Activated naive CD4-positive, alpha-beta T cell treated with anti-CD3 and anti-CD28 coated beads, Interleukin-2, amount 50 U/mL, for 72 hours (primary cell): ENCODE results near the gene CERS5. TPM values are rescaled to one million over a fixed set of nuclear protein-coding genes. Genes with fewer than 3 reads are reported as not detected.
"Not testable (repeated sequence)": the region's sequence is repeated elsewhere in the genome, so short reads cannot be mapped to it uniquely, and the experiment has no call there.

Experiments
- ATAC-seq, 2 donors: fragments of 150-1000 bp; cut with Tn5 transposase; 2 replicates each; pipeline ENCODE4 v1.10.0; 2021; ENCODE audit warnings: mild to moderate bottlenecking in 2 of 2, moderate library complexity in 2 of 2
- DNase-seq, 2 donors: peaks; one replicate each; pipeline ENCODE4 v3.0.0; 2021 to 2022; ENCODE audit warnings: low spot score in 2 of 2
- H3K27ac Mint-ChIP-seq, 2 donors: one replicate each; pipeline ENCODE4 v1.8.0; 2022; ENCODE audit warnings: mild to moderate bottlenecking in 2 of 2, mixed read lengths in 2 of 2
- H3K36me3 Mint-ChIP-seq, 2 donors: one replicate each; pipeline ENCODE4 v1.8.0; 2022; ENCODE audit warnings: mixed read lengths in 2 of 2
- H3K9me3 Mint-ChIP-seq, 2 donors: one replicate each; pipeline ENCODE4 v1.8.0; 2022; ENCODE audit warnings: mixed read lengths in 2 of 2
- total RNA-seq, 2 donors: library from RNA; stranded (reverse); gene quantifications; one replicate each; pipeline ENCODE4 v1.2.3, GENCODE V29; 2022

CERS5 gene
- total RNA-seq, 2 donors from 2014 or later, result 50.1 to 71.1 TPM

DNA sequence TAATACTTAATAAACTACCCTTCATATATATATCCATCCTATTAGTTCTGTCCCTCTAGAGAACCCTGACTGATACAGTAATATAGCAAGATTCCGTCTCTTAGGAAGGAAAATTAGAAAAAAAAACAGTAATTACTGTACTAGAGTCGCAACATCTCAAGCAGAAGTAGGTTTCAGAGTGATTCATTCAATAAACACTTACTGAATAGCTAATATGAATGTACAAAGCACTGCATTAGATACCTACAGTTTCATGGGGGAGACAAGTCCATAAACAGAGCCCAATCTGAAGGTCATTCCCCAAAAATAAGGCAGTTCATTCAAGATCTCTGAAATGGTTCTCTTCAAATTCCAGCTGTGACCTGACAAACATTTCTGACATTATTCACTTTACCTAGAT, 9.9 kb downstream of the CERS5 start:
- DNase-seq, result no peak
- Mint-ChIP-seq H3K9me3 (no peaks in the 10 kb centered on the region), H3K27ac (no peak overlapping the region), H3K36me3 (no peaks in the 10 kb centered on the region)
- ATAC-seq, result peak in 1 of 2 donors; percentile 84

GRCh38 chr12:50156641-50157040, 10.5 kb downstream of the CERS5 start:
- Mint-ChIP-seq H3K27ac (no peak overlapping the region), H3K36me3 (no peaks in the 10 kb centered on the region), H3K9me3 (no peaks in the 10 kb centered on the region)
- DNase-seq (no peak), ATAC-seq (peak in 1 of 2 donors; percentile 11)

- not testable (repeated sequence) for H3K36me3 Mint-ChIP-seq, ATAC-seq, H3K27ac Mint-ChIP-seq, DNase-seq, H3K9me3 Mint-ChIP-seq
Observed at GRCh38 chr12:50154947-50155346, 12.2 kb downstream of the CERS5 start.

DNA sequence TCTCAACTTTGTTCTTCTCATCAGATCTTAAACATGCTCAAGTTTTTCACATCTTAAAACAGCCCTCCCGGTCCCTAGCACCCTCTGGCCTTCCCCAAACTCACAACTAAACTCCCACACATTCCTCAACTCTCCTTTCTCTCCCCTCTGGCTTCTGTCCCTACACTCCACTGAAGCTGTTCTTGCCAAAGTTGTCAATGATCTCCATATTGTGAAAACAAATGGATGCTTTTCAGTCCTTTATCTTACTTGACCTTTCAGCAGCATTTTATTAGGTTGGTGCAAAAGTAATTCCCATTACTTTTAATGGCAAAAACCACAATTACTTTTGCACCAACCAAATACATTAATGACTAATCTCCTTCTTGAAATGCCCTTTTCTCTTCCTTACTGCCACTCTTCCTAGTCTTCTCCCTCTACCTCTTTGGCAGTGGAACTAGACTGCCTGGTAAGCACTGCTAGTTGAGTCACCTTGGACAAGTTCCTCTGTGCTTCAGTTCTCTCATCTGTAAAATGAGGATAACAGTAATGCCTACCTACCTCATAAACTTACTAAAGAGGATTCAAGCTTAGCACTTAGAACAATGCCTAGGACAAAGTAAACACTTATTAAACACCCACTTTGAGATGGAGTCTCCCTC, 16.0 kb downstream of the CERS5 start:
- peak overlapping the region; percentile 14 to 45 for H3K27ac Mint-ChIP-seq
- ATAC-seq (no peak), DNase-seq (no peak)
- no peaks in the 10 kb centered on the region for H3K9me3 Mint-ChIP-seq
- no peaks in the 10 kb centered on the region for H3K36me3 Mint-ChIP-seq

DNA sequence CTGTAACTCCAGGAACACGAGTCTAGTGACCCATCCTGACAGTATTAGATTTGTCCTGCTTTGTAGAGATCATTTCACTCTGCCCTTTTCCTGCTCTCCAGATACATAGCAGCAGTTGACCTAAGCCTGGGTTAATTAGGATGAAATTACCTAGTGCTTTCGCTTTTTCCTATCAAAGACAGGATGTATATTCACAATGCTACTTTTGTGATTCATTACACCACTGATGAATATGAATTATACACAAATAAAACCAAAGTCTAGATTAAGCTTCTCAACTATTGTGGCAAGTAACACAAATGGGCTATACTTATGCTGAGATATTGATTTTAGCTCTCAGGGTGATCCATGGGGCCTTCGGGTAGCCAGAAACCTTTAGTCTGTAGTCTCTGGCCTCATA, 17.9 kb downstream of the CERS5 start:
- Mint-ChIP-seq H3K9me3 (no peaks in the 10 kb centered on the region), H3K27ac (peak overlapping the region; percentile 48 to 59)

GRCh38 chr12:50148011-50148410, 19.2 kb downstream of the CERS5 start:
- not testable (repeated sequence) for H3K27ac Mint-ChIP-seq, ATAC-seq, H3K36me3 Mint-ChIP-seq

More for the DNA sequence above, 17.9 kb downstream of the CERS5 start:
- no peaks in the 10 kb centered on the region for H3K36me3 Mint-ChIP-seq
- DNase-seq, result no peak
- peak; percentile 44 to 81 for ATAC-seq

DNA sequence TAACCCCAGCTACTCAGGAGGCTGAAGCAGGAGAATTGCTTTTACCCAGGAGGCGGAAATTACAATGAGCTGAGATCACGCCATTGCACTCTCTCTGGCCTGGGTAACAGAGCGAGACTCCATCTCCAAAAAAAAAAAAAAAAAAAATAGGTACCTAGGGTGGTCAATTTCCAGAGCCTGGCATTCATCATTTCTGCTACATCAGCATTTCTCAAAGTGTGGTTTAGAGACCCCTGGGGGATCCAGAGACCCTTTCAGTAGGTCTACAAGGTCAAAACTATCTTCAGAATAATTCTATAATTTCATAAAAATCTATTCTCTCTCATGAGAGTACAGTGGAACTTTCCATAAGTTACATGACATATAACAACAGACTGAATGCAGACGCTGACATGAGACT, 19.9 kb downstream of the CERS5 start:
- no peaks in the 10 kb centered on the region for H3K36me3 Mint-ChIP-seq
- ATAC-seq (no peak), DNase-seq (no peak)
- H3K9me3 Mint-ChIP-seq, result no peaks in the 10 kb centered on the region
- no peak overlapping the region for H3K27ac Mint-ChIP-seq

More at GRCh38 chr12:50148011-50148410, 19.2 kb downstream of the CERS5 start:
- not testable (repeated sequence) for H3K9me3 Mint-ChIP-seq, DNase-seq

- no peak for ATAC-seq
- Mint-ChIP-seq H3K27ac (no peak overlapping the region), H3K36me3 (peaks cover 4 to 7% of the 10 kb centered on the region in 2 donors), H3K9me3 (no peaks in the 10 kb centered on the region)
- DNase-seq, result no peak
Observed at GRCh38 chr12:50145439-50145838, 21.7 kb downstream of the CERS5 start.

GRCh38 chr12:50142993-50143392, 24.2 kb downstream of the CERS5 start:
- ATAC-seq (no peak), DNase-seq (no peak)
- Mint-ChIP-seq H3K36me3 (peaks cover 4 to 7% of the 10 kb centered on the region in 2 donors), H3K27ac (no peak overlapping the region), H3K9me3 (no peaks in the 10 kb centered on the region)

- Mint-ChIP-seq H3K9me3 (no peaks in the 10 kb centered on the region), H3K27ac (peak overlapping the region; percentile 34 to 84), H3K36me3 (peaks cover 6 to 9% of the 10 kb centered on the region in 2 donors)
- DNase-seq, result no peak
- ATAC-seq, result peak; percentile 68 to 76
Observed at GRCh38 chr12:50132505-50133135, 34.5 kb downstream of the CERS5 start.

DNA sequence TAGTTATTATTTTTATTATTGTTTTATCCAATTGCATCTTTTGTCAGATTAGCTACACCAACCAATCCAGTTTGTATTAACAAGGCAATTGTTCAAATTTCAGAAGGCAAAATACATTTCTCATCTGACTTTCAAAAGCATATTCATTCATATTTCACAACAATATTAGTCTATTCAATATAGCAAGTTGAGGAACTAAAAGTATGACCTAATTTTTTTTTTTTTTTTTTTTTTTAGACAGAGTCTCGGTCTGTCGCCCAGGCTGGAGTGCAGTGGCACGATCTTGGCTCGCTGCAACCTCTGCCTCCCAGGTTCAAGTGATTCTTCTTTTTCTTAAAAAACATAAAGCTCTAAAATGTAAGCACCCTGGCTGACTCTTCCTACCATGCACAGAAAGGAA, 37.9 kb downstream of the CERS5 start:
- peaks cover 6 to 9% of the 10 kb centered on the region in 2 donors for H3K36me3 Mint-ChIP-seq
- no peaks in the 10 kb centered on the region for H3K9me3 Mint-ChIP-seq
- peak overlapping the region in 1 of 2 donors; percentile 73 for H3K27ac Mint-ChIP-seq
- no peak for ATAC-seq
- no peak for DNase-seq

GRCh38 chr12:50127546-50127945, 39.6 kb downstream of the CERS5 start:
- H3K36me3 Mint-ChIP-seq, result peaks cover 5 to 6% of the 10 kb centered on the region in 2 donors
- H3K9me3 Mint-ChIP-seq, result no peaks in the 10 kb centered on the region
- ATAC-seq (no peak), DNase-seq (no peak)
- H3K27ac Mint-ChIP-seq, result peak overlapping the region in 1 of 2 donors; percentile 54

DNA sequence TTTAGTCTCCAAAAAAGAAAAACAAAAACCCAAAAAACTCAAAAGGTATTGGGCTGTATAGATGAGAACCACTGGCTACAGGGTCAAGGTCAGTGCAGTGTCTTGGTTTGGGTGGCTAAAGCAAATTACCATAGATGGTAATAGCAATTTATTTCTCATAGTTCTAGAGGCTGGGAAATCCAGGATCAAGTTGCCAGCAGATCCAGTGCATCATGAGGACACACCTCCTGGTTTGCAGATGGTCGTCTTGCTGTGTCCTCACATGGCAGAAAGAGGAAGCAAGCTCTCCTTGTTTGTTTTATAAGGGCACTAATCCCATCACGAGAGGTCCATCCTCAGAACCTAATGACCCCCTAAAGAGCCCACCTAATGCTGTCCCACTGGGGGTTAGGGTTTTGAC, 44.0 kb downstream of the CERS5 start:
- ATAC-seq (no peak), DNase-seq (no peak)
- H3K9me3 Mint-ChIP-seq, result no peaks in the 10 kb centered on the region
- peak overlapping the region; percentile 45 to 49 for H3K27ac Mint-ChIP-seq
- no peaks in the 10 kb centered on the region for H3K36me3 Mint-ChIP-seq

DNA sequence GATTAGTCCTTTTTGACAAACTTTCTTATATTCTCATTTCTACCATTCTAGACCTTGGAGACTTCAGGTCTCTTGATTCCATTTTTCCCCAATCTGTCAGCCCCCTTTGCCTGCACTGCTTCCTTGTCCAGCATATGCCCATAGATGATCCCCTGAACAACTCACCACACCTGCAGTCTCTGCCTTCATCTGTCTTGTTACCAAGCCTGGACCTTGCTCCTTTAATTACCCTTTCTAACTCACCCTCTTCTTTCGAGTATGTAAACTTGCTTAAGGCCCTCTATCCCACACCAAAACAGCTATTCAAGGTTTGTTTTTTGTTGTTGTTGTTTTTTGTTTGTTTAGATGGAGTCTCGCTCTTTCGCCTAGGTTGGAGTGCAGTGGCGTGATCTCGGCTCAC, 45.5 kb downstream of the CERS5 start:
- no peaks in the 10 kb centered on the region for H3K9me3 Mint-ChIP-seq
- H3K27ac Mint-ChIP-seq, result peak overlapping the region; percentile 13 to 73
- ATAC-seq (no peak), DNase-seq (no peak)
- no peaks in the 10 kb centered on the region for H3K36me3 Mint-ChIP-seq

DNA sequence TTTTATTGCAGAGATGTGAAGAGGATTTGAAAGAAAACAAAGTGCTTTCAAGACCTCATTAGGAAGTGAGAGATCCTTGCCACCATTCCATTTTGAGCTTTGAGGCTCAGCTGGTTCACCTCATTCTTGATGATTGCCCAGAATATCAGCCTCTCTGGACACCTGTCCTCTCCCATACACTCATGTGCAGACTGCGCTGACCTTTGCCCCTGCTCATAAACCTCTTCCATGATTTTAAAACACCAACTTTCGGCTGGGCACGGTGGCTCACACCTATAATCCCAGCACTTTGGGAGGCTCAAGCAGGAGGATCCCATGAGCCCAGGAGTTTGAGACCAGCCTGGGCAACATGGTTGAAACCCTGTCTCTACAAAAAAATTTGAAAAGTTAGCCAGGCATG, 46.2 kb downstream of the CERS5 start:
- Mint-ChIP-seq H3K9me3 (no peaks in the 10 kb centered on the region), H3K36me3 (no peaks in the 10 kb centered on the region), H3K27ac (peak overlapping the region in 1 of 2 donors; percentile 13)
- ATAC-seq, result no peak
- DNase-seq, result no peak

- Mint-ChIP-seq H3K36me3 (no peaks in the 10 kb centered on the region), H3K27ac (peak overlapping the region; percentile 13 to 19), H3K9me3 (no peaks in the 10 kb centered on the region)
- no peak for ATAC-seq
- DNase-seq, result no peak
Observed at GRCh38 chr12:50120521-50120920, 46.6 kb downstream of the CERS5 start.

- DNase-seq (no peak), ATAC-seq (peak in 1 of 2 donors; percentile 43)
- no peaks in the 10 kb centered on the region for H3K9me3 Mint-ChIP-seq
- H3K27ac Mint-ChIP-seq, result no peak overlapping the region
- H3K36me3 Mint-ChIP-seq, result no peaks in the 10 kb centered on the region
Observed at GRCh38 chr12:50119387-50119786, 47.8 kb downstream of the CERS5 start.
